Measurements from ENCODE around the gene COL5A2.

The COL5A2 gene

DNA sequence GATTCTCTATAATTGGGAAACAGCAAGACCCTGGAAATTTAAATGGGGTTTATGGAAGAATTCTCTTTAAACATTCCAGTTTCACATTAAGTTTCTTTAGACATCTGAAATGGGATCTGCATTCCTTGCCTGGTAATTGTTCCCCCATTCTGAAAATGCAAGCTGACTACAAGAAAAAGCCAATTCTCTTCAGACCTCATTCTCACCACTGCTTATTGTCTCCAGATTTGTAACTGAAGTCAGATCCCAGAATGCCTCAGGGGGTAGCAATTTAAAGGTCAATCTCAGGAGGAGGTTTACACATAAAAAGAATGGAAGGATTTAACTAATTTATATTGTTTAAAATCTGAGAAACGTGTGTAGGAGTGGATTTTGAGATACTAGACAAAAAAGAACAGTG lies 164.2 kb downstream of the COL5A2 start:
- DNase-seq (ENCODE audit: low read depth, low spot score) = no peak
- H3K4me3 ChIP-seq (ENCODE audit: low read depth, low read length) = no peak overlapping the region
- in situ Hi-C loops (cut with HindIII; ENCODE audit: low sequenced_read_pairs) = no loop called here
- TF ChIP-seq, protein P1, sequence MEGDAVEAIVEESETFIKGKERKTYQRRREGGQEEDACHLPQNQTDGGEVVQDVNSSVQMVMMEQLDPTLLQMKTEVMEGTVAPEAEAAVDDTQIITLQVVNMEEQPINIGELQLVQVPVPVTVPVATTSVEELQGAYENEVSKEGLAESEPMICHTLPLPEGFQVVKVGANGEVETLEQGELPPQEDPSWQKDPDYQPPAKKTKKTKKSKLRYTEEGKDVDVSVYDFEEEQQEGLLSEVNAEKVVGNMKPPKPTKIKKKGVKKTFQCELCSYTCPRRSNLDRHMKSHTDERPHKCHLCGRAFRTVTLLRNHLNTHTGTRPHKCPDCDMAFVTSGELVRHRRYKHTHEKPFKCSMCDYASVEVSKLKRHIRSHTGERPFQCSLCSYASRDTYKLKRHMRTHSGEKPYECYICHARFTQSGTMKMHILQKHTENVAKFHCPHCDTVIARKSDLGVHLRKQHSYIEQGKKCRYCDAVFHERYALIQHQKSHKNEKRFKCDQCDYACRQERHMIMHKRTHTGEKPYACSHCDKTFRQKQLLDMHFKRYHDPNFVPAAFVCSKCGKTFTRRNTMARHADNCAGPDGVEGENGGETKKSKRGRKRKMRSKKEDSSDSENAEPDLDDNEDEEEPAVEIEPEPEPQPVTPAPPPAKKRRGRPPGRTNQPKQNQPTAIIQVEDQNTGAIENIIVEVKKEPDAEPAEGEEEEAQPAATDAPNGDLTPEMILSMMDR (IDR thresholded peaks at IDR 0.05; ENCODE audit: low read depth, low read length) = no peak

DNA sequence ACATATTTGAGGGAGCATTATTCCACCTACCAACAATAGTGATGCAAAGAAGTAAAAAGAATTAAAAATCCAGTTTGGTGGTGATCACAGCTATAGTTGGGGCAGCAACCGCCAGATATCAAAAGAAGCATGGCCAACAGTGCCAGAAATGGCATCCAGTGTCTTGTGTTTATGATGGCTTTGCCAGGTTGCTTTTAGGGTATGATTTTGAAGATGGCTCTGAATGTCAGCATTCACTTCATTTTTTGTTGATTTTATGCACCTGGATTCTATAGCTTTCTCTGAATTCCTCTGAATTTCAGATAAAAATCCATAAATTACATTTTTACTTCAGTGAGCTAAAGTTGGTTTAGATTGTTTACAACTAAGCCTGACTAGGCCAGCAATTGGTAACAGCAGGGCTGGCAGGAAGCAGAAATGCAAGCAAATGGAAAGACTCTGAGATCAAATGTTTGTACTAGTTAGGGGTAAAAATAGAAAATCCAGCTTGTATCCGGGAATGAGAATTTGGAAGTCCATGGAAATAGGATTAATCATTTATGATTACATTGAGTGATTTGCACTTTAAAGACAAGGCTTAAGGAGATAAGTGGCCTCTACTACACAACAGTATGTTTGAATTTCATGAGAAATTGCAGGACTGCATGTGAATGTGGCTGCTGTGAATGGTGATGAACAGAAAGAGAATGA lies 165.0 kb downstream of the COL5A2 start:
- in situ Hi-C loops (cut with HindIII; ENCODE audit: low sequenced_read_pairs) = no loop called here
- peak; percentile 51 for DNase-seq (ENCODE audit: low read depth, low spot score)
- H3K4me3 ChIP-seq (ENCODE audit: low read depth, low read length) = no peak overlapping the region
- TF ChIP-seq, protein P1 (IDR thresholded peaks at IDR 0.05; ENCODE audit: low read depth, low read length) = no peak

- DNase-seq (ENCODE audit: low read depth, low spot score) = peak; percentile 49
- in situ Hi-C loops (cut with HindIII; ENCODE audit: low sequenced_read_pairs) = no loop called here
- H3K4me3 ChIP-seq (ENCODE audit: low read depth, low read length) = no peak overlapping the region
- TF ChIP-seq, protein P1 (IDR thresholded peaks at IDR 0.05; ENCODE audit: low read depth, low read length) = no peak
Observed at GRCh38 chr2:189013671-189014448, 165.7 kb downstream of the COL5A2 start.

DNA sequence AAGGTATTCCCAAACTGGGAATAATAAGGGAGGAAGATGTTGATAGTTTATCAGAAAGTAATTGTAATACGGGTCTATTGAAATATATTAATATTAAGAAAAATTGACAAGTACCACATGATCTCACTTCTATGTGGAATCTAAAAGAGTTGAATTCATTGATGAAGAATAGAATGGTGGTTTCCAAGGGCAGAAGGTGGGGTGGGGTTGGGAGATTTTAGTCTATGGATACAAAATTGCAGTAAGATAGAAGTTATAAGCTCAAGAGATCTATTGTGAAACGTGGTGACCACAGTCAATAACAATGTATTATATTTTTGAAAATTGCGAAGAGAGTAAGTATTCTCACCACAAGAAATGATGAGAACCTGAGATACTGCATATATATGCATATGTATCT lies 166.5 kb downstream of the COL5A2 start:
- no peak overlapping the region for H3K4me3 ChIP-seq (ENCODE audit: low read depth, low read length)
- DNase-seq (ENCODE audit: low read depth, low spot score) = no peak
- TF ChIP-seq, protein P1 (IDR thresholded peaks at IDR 0.05; ENCODE audit: low read depth, low read length) = no peak
- in situ Hi-C loops (cut with HindIII; ENCODE audit: low sequenced_read_pairs) = no loop called here

- in situ Hi-C loops (cut with HindIII; ENCODE audit: low sequenced_read_pairs) = no loop called here
Observed at GRCh38 chr2:189012351-189012750, 167.2 kb downstream of the COL5A2 start.

DNA sequence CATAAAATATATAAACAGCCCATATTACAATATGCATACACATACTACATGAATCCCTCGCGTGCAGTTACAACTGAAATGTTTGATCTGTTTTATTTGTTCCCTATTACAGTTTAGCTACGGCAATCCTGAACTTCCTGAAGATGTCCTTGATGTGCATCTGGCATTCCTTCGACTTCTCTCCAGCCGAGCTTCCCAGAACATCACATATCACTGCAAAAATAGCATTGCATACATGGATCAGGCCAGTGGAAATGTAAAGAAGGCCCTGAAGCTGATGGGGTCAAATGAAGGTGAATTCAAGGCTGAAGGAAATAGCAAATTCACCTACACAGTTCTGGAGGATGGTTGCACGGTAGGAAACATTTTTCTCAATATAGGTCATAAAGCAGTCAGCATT lies 169.0 kb downstream of the COL5A2 start:
- no peak for DNase-seq (ENCODE audit: low read depth, low spot score)
- in situ Hi-C loops (cut with HindIII; ENCODE audit: low sequenced_read_pairs) = no loop called here
- TF ChIP-seq, protein P1 (IDR thresholded peaks at IDR 0.05; ENCODE audit: low read depth, low read length) = no peak
- H3K4me3 ChIP-seq (ENCODE audit: low read depth, low read length) = no peak overlapping the region

More at GRCh38 chr2:189012351-189012750, 167.2 kb downstream of the COL5A2 start:
- no peak overlapping the region for H3K4me3 ChIP-seq (ENCODE audit: low read depth, low read length)
- no peak for DNase-seq (ENCODE audit: low read depth, low spot score)
- TF ChIP-seq, protein P1 (IDR thresholded peaks at IDR 0.05; ENCODE audit: low read depth, low read length) = no peak

All from astrocyte of the spinal cord (primary cell).